Panc1 (cell line): ENCODE results near the gene CAST. TPM values are rescaled to one million over a fixed set of nuclear protein-coding genes. Genes with fewer than 3 reads are reported as not detected.
A peak's percentile ranks its signal among the peaks of the same experiment; 100 is the strongest.

ENCODE experiments used
- ATAC-seq: fragments of 200-7000 bp; cut with Tn5 transposase; 2 replicates; pipeline ENCODE4 v1.9.1; 2020; ENCODE audit warnings: mild to moderate bottlenecking, moderate library complexity
- Bru-seq: library from RNA; stranded (reverse); fragments of 400-500 nt; gene quantifications from one replicate; lab custom pipeline; 2021; lab: Mats Ljungman, UMichigan
- BruChase-seq, 2 experiments: library from RNA; stranded (reverse); fragments of 400-500 nt; gene quantifications; one replicate each; lab custom pipeline; 2021; lab: Mats Ljungman, UMichigan
- BruUV-seq: library from RNA; stranded (reverse); fragments of 400-500 nt; replicated peaks from 2 replicates; lab custom pipeline; 2021; lab: Mats Ljungman, UMichigan
- CTCF ChIA-PET: fragments of 300-600 bp; sonication (Branson Sonifier 250); formaldehyde crosslinking; loops from one replicate; lab custom pipeline; 2022; ENCODE audit warnings: antibody characterized with exemption; lab: Charles Lee
- POLR2A ChIA-PET: fragments of 300-600 bp; sonication (Branson Sonifier 250); formaldehyde crosslinking; loops from one replicate; lab custom pipeline; 2022; ENCODE audit warnings: antibody characterized with exemption; lab: Charles Lee
- DNase-seq: peaks from one replicate; pipeline ENCODE4 v3.0.0-alpha.2; 2010; ENCODE audit warnings: low read depth, low spot score
- H3K27ac ChIP-seq: 2 replicates; pipeline ENCODE4 v1.5.1; 2011; ENCODE audit warnings: mild to moderate bottlenecking, low read length, inconsistent platforms
- H3K27me3 ChIP-seq: fragments of 200-500 bp; sonication (Bioruptor generic); 2 replicates; pipeline ENCODE4 v1.6.0; 2014; ENCODE audit warnings: low read length, inconsistent platforms; ENCODE audit not compliant: control insufficient read depth, insufficient read depth
- H3K36me3 ChIP-seq: fragments of 200-500 bp; sonication (Bioruptor generic); 2 replicates; pipeline ENCODE4 v1.5.1; 2014; ENCODE audit warnings: inconsistent platforms, mild to moderate bottlenecking, low read length, moderate library complexity; ENCODE audit not compliant: control insufficient read depth, insufficient read depth
- H3K4me1 ChIP-seq: 2 replicates; pipeline ENCODE4 v1.5.1; 2011; ENCODE audit warnings: inconsistent platforms, mild to moderate bottlenecking, low read length, moderate library complexity; ENCODE audit not compliant: control insufficient read depth, insufficient read depth
- H3K4me3 ChIP-seq, 2 experiments: 2 replicates each; pipeline ENCODE4 v1.5.1; 2011 to 2012; ENCODE audit warnings: low read depth in 2 of 2, low read length in 2 of 2, mild to moderate bottlenecking in 2 of 2, inconsistent platforms in 1 of 2, moderate library complexity in 1 of 2
- H3K9me3 ChIP-seq: fragments of 200-500 bp; sonication (Bioruptor generic); 2 replicates; pipeline ENCODE4 v1.5.1; 2014; ENCODE audit warnings: low read depth, mild to moderate bottlenecking, inconsistent platforms, low read length, moderate library complexity; ENCODE audit not compliant: control insufficient read depth, insufficient read depth
- POLR2AphosphoS5 ChIP-seq: IDR thresholded peaks from 2 replicates; pipeline ENCODE4 v1.6.1; 2012; ENCODE audit warnings: mild to moderate bottlenecking, low read depth, low read length, moderate library complexity
- SIN3A ChIP-seq: IDR thresholded peaks from 2 replicates; pipeline ENCODE4 v1.6.1; 2012; ENCODE audit warnings: low read depth, mild to moderate bottlenecking, low read length, moderate library complexity, borderline replicate concordance; ENCODE audit not compliant: insufficient read depth
- TCF7L2 ChIP-seq: IDR thresholded peaks from 2 replicates; pipeline ENCODE4 v1.6.1; 2011; ENCODE audit warnings: mild to moderate bottlenecking, low read depth, low read length, inconsistent platforms
- in situ Hi-C: cut with HindIII; loops from 2 replicates; pipeline ENCODE4 v1.10.0; 2016; ENCODE audit warnings: low sequenced_read_pairs, low pct_unique_long_range_greater_than_20kb
- intact Hi-C: fragments of 100-400 bp; cut with micrococcal nuclease; formaldehyde crosslinking; loops from one replicate; pipeline ENCODE4 v1.10.0; 2022; ENCODE audit not compliant: unreplicated experiment
- long read RNA-seq: library from polyadenylated mRNA; unstranded; transcript quantifications from one replicate; pipeline ENCODE4 v2.0.0, GENCODE V29; 2021; ENCODE audit not compliant: unreplicated experiment
- polyA plus RNA-seq: library from polyadenylated mRNA; unstranded; fragments of >200 nt; gene quantifications from one replicate; pipeline ENCODE4 v1.2.1, GENCODE V29; 2012; ENCODE audit warnings: missing spikeins; ENCODE audit not compliant: insufficient read length
- total RNA-seq: library from RNA; stranded (reverse); gene quantifications from one replicate; pipeline ENCODE4 v1.2.1, GENCODE V29; 2021; ENCODE audit not compliant: unreplicated experiment
- TF ChIP-seq, protein P1 (sequence below): fragments of 450-650 bp; IDR thresholded peaks from 2 replicates; pipeline ENCODE4 v1.5.1; 2017; ENCODE audit warnings: mild to moderate bottlenecking
- TF ChIP-seq, protein P2 (sequence below), 2 experiments: IDR thresholded peaks; 2 replicates each; pipeline ENCODE4 v1.6.1; 2011 to 2012; ENCODE audit warnings: low read depth in 2 of 2, control low read depth in 1 of 2, low read length in 1 of 2, mild to moderate bottlenecking in 1 of 2, moderate library complexity in 1 of 2; ENCODE audit not compliant: insufficient read depth in 1 of 2

The CAST gene, protein sequence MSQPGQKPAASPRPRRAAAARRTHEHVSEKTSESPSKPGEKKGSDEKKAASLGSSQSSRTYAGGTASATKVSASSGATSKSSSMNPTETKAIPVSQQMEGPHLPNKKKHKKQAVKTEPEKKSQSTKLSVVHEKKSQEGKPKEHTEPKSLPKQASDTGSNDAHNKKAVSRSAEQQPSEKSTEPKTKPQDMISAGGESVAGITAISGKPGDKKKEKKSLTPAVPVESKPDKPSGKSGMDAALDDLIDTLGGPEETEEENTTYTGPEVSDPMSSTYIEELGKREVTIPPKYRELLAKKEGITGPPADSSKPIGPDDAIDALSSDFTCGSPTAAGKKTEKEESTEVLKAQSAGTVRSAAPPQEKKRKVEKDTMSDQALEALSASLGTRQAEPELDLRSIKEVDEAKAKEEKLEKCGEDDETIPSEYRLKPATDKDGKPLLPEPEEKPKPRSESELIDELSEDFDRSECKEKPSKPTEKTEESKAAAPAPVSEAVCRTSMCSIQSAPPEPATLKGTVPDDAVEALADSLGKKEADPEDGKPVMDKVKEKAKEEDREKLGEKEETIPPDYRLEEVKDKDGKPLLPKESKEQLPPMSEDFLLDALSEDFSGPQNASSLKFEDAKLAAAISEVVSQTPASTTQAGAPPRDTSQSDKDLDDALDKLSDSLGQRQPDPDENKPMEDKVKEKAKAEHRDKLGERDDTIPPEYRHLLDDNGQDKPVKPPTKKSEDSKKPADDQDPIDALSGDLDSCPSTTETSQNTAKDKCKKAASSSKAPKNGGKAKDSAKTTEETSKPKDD
- total RNA-seq = 212 TPM
- polyA plus RNA-seq = 97.4 TPM
- percentile 92 among the genes with signal in this experiment for Bru-seq, nascent RNA
- percentile 79 among the genes with signal in this experiment for BruChase-seq, experiment 1, labeled RNA remaining after a 2-hour chase
- percentile 87 among the genes with signal in this experiment for BruChase-seq, experiment 2, labeled RNA remaining after a 6-hour chase
- long read RNA-seq, full-length matches to known transcripts = 37 of 328 reads
- long read RNA-seq, partial matches to known transcripts = 60 of 328 reads
- long read RNA-seq, other reads (novel, unspliced or antisense) = 231 of 328 reads

DNA sequence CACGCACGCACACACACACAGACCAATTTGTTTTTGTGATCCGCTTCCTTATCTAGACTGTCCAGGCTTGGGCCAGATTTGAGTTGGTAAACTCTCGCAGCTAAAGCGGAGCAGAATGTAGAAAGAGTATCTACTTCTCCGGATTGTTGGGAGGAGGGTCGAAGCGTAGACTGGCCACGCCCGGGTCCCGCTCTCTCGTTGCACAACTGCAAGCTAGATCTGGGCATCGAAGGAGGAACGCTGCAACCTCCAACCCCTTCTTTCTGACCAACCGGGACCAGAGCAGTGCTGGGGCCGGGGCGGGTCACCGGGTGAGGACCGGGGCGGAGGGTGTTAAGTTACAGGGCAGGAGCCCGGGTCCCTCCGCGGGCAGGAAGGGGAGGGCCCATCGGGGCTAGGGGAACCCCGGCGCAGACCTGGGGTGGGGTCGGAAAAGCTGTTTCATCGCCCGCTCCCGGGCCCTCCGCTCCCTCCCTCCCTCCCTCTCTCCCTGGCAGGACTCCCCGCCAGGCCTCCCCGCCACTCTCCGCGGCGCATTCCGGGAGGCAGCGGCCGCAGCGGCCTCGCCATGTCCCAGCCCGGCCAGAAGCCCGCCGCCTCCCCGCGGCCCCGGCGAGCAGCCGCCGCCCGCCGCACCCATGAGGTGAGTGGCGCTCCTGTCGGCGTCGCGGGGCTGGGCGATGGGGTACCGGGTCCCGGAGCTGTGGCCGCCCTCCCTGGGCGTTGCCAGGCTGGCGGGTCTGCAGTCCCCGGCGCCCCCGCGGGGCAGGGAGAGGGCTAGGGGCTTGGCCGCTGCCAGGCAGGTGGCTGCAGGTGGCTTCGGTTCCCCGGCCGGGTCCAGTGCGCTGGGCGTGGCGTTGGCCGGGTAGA, at the start of gene CAST:
Gene CAST, plus strand, starts transcription at position 522 of the 870 bp plus-strand sequence. Its CDS starts 47 bp downstream, at position 569.
- POLR2A ChIA-PET = no interaction called here
- DNase-seq (peak; percentile 90), ATAC-seq (peak; percentile 92)
- no peaks in the 10 kb centered on the region; the same call in 1 of the 2 replicates for H3K36me3 ChIP-seq
- H3K9me3 ChIP-seq = no peaks in the 10 kb centered on the region
- intact Hi-C loops = no loop called here
- TF ChIP-seq SIN3A = no peak
- TF ChIP-seq, protein P1, sequence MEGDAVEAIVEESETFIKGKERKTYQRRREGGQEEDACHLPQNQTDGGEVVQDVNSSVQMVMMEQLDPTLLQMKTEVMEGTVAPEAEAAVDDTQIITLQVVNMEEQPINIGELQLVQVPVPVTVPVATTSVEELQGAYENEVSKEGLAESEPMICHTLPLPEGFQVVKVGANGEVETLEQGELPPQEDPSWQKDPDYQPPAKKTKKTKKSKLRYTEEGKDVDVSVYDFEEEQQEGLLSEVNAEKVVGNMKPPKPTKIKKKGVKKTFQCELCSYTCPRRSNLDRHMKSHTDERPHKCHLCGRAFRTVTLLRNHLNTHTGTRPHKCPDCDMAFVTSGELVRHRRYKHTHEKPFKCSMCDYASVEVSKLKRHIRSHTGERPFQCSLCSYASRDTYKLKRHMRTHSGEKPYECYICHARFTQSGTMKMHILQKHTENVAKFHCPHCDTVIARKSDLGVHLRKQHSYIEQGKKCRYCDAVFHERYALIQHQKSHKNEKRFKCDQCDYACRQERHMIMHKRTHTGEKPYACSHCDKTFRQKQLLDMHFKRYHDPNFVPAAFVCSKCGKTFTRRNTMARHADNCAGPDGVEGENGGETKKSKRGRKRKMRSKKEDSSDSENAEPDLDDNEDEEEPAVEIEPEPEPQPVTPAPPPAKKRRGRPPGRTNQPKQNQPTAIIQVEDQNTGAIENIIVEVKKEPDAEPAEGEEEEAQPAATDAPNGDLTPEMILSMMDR = no peak
- TF ChIP-seq, protein P2, sequence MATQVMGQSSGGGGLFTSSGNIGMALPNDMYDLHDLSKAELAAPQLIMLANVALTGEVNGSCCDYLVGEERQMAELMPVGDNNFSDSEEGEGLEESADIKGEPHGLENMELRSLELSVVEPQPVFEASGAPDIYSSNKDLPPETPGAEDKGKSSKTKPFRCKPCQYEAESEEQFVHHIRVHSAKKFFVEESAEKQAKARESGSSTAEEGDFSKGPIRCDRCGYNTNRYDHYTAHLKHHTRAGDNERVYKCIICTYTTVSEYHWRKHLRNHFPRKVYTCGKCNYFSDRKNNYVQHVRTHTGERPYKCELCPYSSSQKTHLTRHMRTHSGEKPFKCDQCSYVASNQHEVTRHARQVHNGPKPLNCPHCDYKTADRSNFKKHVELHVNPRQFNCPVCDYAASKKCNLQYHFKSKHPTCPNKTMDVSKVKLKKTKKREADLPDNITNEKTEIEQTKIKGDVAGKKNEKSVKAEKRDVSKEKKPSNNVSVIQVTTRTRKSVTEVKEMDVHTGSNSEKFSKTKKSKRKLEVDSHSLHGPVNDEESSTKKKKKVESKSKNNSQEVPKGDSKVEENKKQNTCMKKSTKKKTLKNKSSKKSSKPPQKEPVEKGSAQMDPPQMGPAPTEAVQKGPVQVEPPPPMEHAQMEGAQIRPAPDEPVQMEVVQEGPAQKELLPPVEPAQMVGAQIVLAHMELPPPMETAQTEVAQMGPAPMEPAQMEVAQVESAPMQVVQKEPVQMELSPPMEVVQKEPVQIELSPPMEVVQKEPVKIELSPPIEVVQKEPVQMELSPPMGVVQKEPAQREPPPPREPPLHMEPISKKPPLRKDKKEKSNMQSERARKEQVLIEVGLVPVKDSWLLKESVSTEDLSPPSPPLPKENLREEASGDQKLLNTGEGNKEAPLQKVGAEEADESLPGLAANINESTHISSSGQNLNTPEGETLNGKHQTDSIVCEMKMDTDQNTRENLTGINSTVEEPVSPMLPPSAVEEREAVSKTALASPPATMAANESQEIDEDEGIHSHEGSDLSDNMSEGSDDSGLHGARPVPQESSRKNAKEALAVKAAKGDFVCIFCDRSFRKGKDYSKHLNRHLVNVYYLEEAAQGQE (IDR thresholded peaks at IDR 0.05; ENCODE audit: insufficient read depth in 1 of 2, low read depth in 2 of 2, low read length in 1 of 2) = no peak
- TF ChIP-seq POLR2AphosphoS5 = peak; percentile 14; the same call in 1 of the 2 replicates
- no peak for TF ChIP-seq TCF7L2
- peak within 1 kb of the TSS; percentile 67 to 90 for H3K4me3 ChIP-seq
- H3K27ac ChIP-seq = peak within 1 kb of the TSS; percentile 94
- CTCF ChIA-PET = interaction anchor here (0.6 kb wide), 1 partner anchor 30 kb away, joined by 3 read pairs; no protein-coding TSS in a partner anchor
- no peaks in the 10 kb centered on the region; the same call in 1 of the 2 replicates for H3K27me3 ChIP-seq
- peaks cover 19% of the 10 kb centered on the region; the same call in 1 of the 2 replicates for H3K4me1 ChIP-seq
- in situ Hi-C loops = no loop called here
- BruUV-seq = no TSS peak
